ENCODE measurements around the gene MFRP. TPM values are rescaled to one million over a fixed set of nuclear protein-coding genes. Genes with fewer than 3 reads are reported as not detected.

MFRP gene
- total RNA-seq, 1 experiment from 2014 or later = not detected

- intact Hi-C loops (cut with micrococcal nuclease; ENCODE audit: unreplicated experiment) = no loop called here
- TF ChIP-seq REST (IDR thresholded peaks at IDR 0.05; ENCODE audit: insufficient read depth in 1 of 2, low read depth in 2 of 2, low read length in 1 of 2) (no peak), SIN3A (IDR thresholded peaks at IDR 0.05; ENCODE audit: borderline replicate concordance, insufficient read depth, low read depth, low read length) (no peak), TCF7L2 (IDR thresholded peaks at IDR 0.05; ENCODE audit: low read depth, low read length) (no peak), POLR2AphosphoS5 (IDR thresholded peaks at IDR 0.05; ENCODE audit: low read depth, low read length) (no peak), CTCF (IDR thresholded peaks at IDR 0.05) (no peak)
- DNase-seq (ENCODE audit: low read depth, low spot score) (no peak), ATAC-seq (no peak)
- Histone ChIP-seq H3K4me3 (ENCODE audit: low read depth in 2 of 2, low read length in 2 of 2) (no peak overlapping the region), H3K4me1 (ENCODE audit: control insufficient read depth, insufficient read depth, low read length) (peaks cover 23% of the 10 kb centered on the region), H3K27ac (ENCODE audit: low read length) (no peak overlapping the region), H3K9me3 (ENCODE audit: control insufficient read depth, insufficient read depth, low read depth, low read length) (no peaks in the 10 kb centered on the region), H3K36me3 (ENCODE audit: control insufficient read depth, insufficient read depth, low read length) (no peaks in the 10 kb centered on the region), H3K27me3 (ENCODE audit: control insufficient read depth, insufficient read depth, low read length) (no peaks in the 10 kb centered on the region)
- BruUV-seq (replicated peaks) = no TSS peak
- ChIA-PET CTCF (no interaction called here), POLR2A (no interaction called here)
- in situ Hi-C loops (cut with HindIII; ENCODE audit: low pct_unique_long_range_greater_than_20kb, low sequenced_read_pairs) = no loop called here
These were observed 4.5 kb downstream of the MFRP start for GRCh38 chr11:119342023-119342300.

GRCh38 chr11:119341222-119342022 lies 5.1 kb downstream of the MFRP start:
- Histone ChIP-seq H3K27me3 (ENCODE audit: control insufficient read depth, insufficient read depth, low read length) (no peaks in the 10 kb centered on the region), H3K4me3 (ENCODE audit: low read depth in 2 of 2, low read length in 2 of 2) (no peak overlapping the region), H3K27ac (ENCODE audit: low read length) (no peak overlapping the region), H3K9me3 (ENCODE audit: control insufficient read depth, insufficient read depth, low read depth, low read length) (no peaks in the 10 kb centered on the region), H3K4me1 (ENCODE audit: control insufficient read depth, insufficient read depth, low read length) (peaks cover 28% of the 10 kb centered on the region), H3K36me3 (ENCODE audit: control insufficient read depth, insufficient read depth, low read length) (no peaks in the 10 kb centered on the region)
- intact Hi-C loops (cut with micrococcal nuclease; ENCODE audit: unreplicated experiment) (no loop called here), in situ Hi-C loops (cut with HindIII; ENCODE audit: low pct_unique_long_range_greater_than_20kb, low sequenced_read_pairs) (no loop called here)
- DNase-seq (ENCODE audit: low read depth, low spot score) (no peak), ATAC-seq (no peak)
- ChIA-PET POLR2A (no interaction called here), CTCF (interaction anchor here (0.6 to 0.7 kb wide), 2 partner anchors 50 to 162 kb away, joined by 3 to 4 read pairs; no protein-coding TSS in a partner anchor)
- BruUV-seq (replicated peaks) = no TSS peak
- TF ChIP-seq TCF7L2 (IDR thresholded peaks at IDR 0.05; ENCODE audit: low read depth, low read length) (no peak), CTCF (IDR thresholded peaks at IDR 0.05) (no peak), REST (IDR thresholded peaks at IDR 0.05; ENCODE audit: insufficient read depth in 1 of 2, low read depth in 2 of 2, low read length in 1 of 2) (no peak), SIN3A (IDR thresholded peaks at IDR 0.05; ENCODE audit: borderline replicate concordance, insufficient read depth, low read depth, low read length) (no peak), POLR2AphosphoS5 (IDR thresholded peaks at IDR 0.05; ENCODE audit: low read depth, low read length) (no peak)
